ENCODE data around the gene ANTXR2.

The ANTXR2 gene

DNA sequence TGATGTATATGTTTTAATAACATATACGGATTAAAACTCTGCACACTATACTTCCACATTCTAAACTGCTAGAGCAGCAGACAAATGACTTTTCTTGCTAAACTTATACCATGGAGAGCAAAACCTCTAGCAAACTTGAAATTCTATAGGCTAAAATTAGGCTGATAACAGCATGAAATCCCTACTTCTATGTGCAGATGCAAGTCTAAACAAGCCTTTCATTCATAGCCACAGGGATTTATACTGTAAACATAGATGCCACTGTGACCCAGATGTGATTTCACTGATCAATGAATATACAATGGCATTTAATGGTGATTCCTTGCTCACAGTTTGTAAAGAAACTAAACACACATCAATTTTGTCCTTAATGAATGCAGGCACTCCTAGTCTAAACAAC is 151.0 kb downstream of the ANTXR2 start:
- no peak for TF ChIP-seq SPI1 (IDR thresholded peaks at IDR 0.05; ENCODE audit: borderline replicate concordance, low read depth)
- no peak for TF ChIP-seq GABPA (IDR thresholded peaks at IDR 0.05; ENCODE audit: low read depth)
- TF ChIP-seq, protein P1, sequence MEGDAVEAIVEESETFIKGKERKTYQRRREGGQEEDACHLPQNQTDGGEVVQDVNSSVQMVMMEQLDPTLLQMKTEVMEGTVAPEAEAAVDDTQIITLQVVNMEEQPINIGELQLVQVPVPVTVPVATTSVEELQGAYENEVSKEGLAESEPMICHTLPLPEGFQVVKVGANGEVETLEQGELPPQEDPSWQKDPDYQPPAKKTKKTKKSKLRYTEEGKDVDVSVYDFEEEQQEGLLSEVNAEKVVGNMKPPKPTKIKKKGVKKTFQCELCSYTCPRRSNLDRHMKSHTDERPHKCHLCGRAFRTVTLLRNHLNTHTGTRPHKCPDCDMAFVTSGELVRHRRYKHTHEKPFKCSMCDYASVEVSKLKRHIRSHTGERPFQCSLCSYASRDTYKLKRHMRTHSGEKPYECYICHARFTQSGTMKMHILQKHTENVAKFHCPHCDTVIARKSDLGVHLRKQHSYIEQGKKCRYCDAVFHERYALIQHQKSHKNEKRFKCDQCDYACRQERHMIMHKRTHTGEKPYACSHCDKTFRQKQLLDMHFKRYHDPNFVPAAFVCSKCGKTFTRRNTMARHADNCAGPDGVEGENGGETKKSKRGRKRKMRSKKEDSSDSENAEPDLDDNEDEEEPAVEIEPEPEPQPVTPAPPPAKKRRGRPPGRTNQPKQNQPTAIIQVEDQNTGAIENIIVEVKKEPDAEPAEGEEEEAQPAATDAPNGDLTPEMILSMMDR (IDR thresholded peaks at IDR 0.05; ENCODE audit: insufficient read depth, low read length) = no peak
- TF ChIP-seq POLR2AphosphoS5 (IDR thresholded peaks at IDR 0.05; ENCODE audit: low read depth) = no peak
- TF ChIP-seq, protein P2, sequence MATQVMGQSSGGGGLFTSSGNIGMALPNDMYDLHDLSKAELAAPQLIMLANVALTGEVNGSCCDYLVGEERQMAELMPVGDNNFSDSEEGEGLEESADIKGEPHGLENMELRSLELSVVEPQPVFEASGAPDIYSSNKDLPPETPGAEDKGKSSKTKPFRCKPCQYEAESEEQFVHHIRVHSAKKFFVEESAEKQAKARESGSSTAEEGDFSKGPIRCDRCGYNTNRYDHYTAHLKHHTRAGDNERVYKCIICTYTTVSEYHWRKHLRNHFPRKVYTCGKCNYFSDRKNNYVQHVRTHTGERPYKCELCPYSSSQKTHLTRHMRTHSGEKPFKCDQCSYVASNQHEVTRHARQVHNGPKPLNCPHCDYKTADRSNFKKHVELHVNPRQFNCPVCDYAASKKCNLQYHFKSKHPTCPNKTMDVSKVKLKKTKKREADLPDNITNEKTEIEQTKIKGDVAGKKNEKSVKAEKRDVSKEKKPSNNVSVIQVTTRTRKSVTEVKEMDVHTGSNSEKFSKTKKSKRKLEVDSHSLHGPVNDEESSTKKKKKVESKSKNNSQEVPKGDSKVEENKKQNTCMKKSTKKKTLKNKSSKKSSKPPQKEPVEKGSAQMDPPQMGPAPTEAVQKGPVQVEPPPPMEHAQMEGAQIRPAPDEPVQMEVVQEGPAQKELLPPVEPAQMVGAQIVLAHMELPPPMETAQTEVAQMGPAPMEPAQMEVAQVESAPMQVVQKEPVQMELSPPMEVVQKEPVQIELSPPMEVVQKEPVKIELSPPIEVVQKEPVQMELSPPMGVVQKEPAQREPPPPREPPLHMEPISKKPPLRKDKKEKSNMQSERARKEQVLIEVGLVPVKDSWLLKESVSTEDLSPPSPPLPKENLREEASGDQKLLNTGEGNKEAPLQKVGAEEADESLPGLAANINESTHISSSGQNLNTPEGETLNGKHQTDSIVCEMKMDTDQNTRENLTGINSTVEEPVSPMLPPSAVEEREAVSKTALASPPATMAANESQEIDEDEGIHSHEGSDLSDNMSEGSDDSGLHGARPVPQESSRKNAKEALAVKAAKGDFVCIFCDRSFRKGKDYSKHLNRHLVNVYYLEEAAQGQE (IDR thresholded peaks at IDR 0.05; ENCODE audit: insufficient replicate concordance, low read depth) = no peak

DNA sequence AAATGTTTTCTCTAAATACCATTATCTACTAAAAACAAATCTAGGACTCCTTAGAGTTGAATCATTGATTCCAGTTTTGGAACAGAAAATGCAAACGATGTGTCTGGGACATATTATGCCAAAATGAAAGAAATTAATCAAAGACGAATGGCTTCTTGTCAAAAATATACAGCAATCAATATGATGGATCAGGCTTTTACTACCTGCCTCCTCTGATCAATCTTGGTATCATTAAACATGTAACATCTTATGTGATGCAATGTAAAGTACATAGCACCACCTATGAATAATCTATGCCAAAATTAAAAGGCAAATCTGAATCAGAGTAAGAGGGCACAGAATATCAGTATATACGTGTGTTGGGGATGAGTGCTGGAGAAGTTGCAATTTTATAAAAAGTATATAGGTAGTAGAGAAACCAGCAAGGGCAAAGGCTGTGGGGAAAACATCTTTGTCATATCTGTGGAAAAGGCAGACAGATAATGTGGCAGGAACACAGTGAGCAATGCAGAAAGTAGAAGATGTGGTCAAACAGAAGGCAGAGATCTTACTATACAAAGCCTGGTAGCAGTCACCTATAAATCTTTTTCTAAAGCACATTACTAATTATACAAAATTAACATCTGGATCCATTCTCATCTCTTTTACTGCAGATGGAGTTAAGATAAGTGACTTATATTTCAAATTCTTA is 152.7 kb downstream of the ANTXR2 start:
- Histone ChIP-seq H3K4me3 (replicated peaks; ENCODE audit: insufficient read depth, low read length) (no peak overlapping the region), H3K27me3 (ENCODE audit: insufficient read depth, poor library complexity, severe bottlenecking) (no peaks in the 10 kb centered on the region), H3K27ac (replicated peaks) (no peak overlapping the region)
- DNase-seq (ENCODE audit: low read depth in 1 of 2, low spot score in 1 of 2) = no peak
- TF ChIP-seq, protein P1 (IDR thresholded peaks at IDR 0.05; ENCODE audit: insufficient read depth, low read length) = no peak
- no peak for TF ChIP-seq GABPA (IDR thresholded peaks at IDR 0.05; ENCODE audit: low read depth)
- TF ChIP-seq SPI1 (IDR thresholded peaks at IDR 0.05; ENCODE audit: borderline replicate concordance, low read depth) = no peak
- TF ChIP-seq POLR2AphosphoS5 (IDR thresholded peaks at IDR 0.05; ENCODE audit: low read depth) = no peak
- TF ChIP-seq, protein P2 (IDR thresholded peaks at IDR 0.05; ENCODE audit: insufficient replicate concordance, low read depth) = no peak

More for the DNA sequence above, 151.0 kb downstream of the ANTXR2 start:
- no peak overlapping the region for H3K27ac ChIP-seq (replicated peaks)
- no peak overlapping the region for H3K4me3 ChIP-seq (replicated peaks; ENCODE audit: insufficient read depth, low read length)
- H3K27me3 ChIP-seq (ENCODE audit: insufficient read depth, poor library complexity, severe bottlenecking) = no peaks in the 10 kb centered on the region
- no peak for DNase-seq (ENCODE audit: low read depth in 1 of 2, low spot score in 1 of 2)

DNA sequence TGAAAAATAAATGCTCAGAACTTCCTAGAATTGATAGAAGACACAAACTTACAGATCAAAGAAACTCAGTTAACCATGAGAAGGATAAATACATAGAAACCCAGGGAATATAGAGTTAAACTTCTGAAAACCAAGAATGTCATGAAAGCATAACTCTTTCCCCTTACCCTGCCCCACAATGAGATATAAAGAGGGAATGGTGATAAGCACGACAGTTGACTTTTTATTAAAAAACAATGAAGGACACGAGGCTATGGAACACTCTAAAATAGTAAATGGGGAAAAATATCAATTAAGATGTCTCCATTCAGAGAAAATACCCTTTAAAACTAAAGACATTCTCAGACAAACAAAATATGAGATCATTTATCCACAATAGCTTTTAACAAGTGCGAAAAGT is 154.7 kb downstream of the ANTXR2 start:
- H3K4me3 ChIP-seq (replicated peaks; ENCODE audit: insufficient read depth, low read length) = no peak overlapping the region
- TF ChIP-seq, protein P2 (IDR thresholded peaks at IDR 0.05; ENCODE audit: insufficient replicate concordance, low read depth) = no peak
- TF ChIP-seq POLR2AphosphoS5 (IDR thresholded peaks at IDR 0.05; ENCODE audit: low read depth) (no peak), GABPA (IDR thresholded peaks at IDR 0.05; ENCODE audit: low read depth) (no peak), SPI1 (IDR thresholded peaks at IDR 0.05; ENCODE audit: borderline replicate concordance, low read depth) (no peak)
- TF ChIP-seq, protein P1 (IDR thresholded peaks at IDR 0.05; ENCODE audit: insufficient read depth, low read length) = no peak
- DNase-seq (ENCODE audit: low read depth in 1 of 2, low spot score in 1 of 2) = no peak
- H3K27ac ChIP-seq (replicated peaks) = no peak overlapping the region
- H3K27me3 ChIP-seq (ENCODE audit: insufficient read depth, poor library complexity, severe bottlenecking) = no peaks in the 10 kb centered on the region
